ENCODE data around the gene LARP1.

DNA sequence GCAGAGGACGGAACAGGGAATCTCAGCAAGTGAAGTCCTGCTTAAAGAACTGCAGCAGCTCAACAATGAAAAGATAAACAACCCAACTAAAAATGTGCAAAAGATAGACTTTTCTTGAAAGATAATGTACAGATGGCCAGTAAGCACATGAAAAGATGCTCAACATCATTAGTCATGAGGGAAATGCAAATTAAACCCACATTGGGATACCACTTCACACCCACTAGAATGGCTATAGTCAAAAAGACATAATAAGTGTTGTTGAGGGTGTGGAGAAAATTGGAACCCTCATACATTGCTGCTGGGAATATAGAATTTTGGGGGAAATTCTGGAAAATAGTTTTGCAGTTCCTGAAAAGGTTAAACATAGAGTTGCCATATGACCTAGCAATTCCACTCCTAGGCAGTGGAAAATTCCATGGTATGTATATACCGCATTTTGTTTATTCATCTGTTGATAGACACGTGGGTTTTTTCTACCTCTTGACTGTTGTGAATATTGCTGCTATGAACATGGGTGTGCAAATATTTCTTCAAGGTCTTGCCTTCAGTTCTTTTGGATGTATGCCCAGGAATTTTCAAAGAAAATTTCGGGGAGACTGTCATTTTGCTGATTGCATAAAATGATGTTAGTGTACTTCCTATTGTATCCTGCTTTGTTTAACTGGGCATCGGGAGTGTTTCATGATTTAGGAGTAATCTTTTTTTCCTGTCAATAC is 110.4 kb downstream of the LARP1 start:
- TF ChIP-seq, protein P1, sequence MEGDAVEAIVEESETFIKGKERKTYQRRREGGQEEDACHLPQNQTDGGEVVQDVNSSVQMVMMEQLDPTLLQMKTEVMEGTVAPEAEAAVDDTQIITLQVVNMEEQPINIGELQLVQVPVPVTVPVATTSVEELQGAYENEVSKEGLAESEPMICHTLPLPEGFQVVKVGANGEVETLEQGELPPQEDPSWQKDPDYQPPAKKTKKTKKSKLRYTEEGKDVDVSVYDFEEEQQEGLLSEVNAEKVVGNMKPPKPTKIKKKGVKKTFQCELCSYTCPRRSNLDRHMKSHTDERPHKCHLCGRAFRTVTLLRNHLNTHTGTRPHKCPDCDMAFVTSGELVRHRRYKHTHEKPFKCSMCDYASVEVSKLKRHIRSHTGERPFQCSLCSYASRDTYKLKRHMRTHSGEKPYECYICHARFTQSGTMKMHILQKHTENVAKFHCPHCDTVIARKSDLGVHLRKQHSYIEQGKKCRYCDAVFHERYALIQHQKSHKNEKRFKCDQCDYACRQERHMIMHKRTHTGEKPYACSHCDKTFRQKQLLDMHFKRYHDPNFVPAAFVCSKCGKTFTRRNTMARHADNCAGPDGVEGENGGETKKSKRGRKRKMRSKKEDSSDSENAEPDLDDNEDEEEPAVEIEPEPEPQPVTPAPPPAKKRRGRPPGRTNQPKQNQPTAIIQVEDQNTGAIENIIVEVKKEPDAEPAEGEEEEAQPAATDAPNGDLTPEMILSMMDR (IDR thresholded peaks at IDR 0.05) = no peak
- no peak for TF ChIP-seq POLR2A (IDR thresholded peaks at IDR 0.05)

Measured in right lobe of liver (tissue), 4 donors.